ENCODE measurements around the gene ZFAND5.

Gene ZFAND5

GRCh38 chr9:72364679-72365524 is at the start of gene ZFAND5:
TSS of gene ZFAND5 (minus strand) at chr9:72365208. CDS start at chr9:72360778, 4,430 bp downstream.
- peak; percentile 88 for DNase-seq

DNA sequence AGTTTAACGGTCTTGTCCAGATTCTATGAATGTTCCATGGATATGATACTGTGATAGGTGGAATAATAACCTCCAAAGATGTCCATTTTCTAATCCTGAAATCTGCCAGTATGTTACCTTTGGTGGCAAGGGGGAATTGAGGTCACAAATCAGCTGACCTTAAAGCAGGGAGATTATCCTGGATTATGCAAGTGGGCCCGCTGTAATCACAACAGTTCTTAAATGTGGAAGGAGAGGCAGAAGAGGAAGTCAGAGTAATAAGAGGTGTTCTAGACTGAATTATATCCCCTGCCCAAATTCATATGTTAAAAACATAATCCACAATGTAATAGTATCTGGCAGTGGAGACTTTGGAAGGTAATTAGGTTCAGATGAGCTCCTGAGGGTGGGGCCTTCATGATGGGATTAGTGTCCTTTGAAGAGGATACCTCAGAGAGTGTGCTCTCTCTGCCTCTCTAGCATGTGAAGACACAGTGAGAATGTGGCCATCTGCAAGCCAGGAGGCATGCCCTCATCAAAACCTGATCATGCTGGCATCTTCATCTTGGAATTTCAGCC is 47.6 kb upstream of the ZFAND5 start:
- no peak for DNase-seq

GRCh38 chr9:72410214-72410613 is 45.2 kb upstream of the ZFAND5 start:
- no peak for DNase-seq

DNA sequence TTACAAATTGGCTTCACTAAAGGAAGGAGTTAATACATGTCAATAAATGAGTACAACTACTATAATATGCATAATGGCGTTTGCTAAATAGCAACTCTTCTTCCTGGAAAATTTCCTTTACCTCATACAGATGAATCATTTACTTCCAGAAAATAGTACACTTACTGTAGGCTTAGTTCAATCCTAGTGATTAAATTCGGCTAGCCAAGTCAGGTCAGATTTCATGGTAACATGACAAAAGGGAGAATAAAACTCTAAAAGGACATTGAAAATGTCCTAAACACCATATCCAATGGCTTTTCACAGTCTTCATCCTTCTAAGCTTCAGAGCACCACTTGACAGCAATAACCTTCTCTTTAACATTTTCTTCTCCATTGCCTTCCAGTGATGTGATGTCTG is 42.1 kb upstream of the ZFAND5 start:
- no peak for DNase-seq

- DNase-seq = no peak
Measured at GRCh38 chr9:72402744-72403143, 37.7 kb upstream of the ZFAND5 start.

DNA sequence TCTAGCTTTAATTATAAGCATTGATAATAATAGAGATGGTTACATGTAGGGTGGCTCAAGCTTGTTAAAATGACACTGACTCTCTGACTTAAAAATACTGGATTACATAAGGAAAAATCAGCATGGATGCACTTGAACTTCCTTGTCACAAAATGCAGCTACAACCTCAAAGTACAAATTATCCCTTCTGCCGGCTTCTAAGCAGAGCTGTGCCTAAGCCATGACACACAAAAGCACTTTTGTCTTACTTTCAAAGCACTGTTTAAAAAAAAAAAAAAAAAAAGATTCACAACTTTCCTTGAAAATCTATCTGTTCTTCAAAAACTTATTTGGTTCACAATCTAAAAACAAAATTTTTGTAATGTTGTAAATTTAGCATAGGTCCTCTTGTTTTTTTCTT is 36.4 kb upstream of the ZFAND5 start:
- DNase-seq = no peak

DNA sequence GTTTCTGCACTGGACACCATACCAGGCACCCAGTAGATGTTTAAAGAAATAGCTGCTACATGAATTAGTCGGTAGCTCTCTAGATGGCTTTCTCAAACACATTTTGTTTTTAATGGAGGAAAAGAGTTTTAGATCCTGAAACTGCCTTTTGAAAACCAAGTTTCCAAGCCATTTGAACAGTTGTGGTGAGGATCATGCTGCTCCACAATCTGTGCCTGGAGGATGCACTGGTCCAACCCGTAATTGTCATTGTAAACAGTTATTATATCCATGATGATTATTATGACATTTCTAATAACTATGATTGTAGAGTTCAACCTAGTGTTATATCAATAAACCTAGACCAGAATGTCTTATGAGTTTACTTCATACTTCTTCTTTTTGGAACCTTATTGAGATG is 35.9 kb upstream of the ZFAND5 start:
- DNase-seq = no peak

DNA sequence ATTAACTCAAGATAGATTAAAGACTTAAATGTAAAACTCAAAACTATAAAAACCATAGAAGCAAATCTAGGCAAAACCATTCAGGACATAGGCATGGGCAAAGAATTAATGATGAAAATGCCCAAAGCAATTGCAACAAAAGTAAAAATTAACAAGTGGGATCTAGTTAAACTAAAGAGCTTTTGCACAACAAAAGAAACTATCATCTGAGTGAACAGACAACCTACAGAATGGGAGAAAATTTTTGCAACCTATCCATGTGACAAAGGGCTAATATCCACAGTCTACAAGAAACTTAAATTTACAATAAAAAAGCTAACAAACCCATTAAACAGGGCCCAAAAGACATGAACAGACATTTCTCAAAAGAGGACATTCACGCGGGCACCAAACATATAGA is 34.4 kb upstream of the ZFAND5 start:
- no peak for DNase-seq

DNA sequence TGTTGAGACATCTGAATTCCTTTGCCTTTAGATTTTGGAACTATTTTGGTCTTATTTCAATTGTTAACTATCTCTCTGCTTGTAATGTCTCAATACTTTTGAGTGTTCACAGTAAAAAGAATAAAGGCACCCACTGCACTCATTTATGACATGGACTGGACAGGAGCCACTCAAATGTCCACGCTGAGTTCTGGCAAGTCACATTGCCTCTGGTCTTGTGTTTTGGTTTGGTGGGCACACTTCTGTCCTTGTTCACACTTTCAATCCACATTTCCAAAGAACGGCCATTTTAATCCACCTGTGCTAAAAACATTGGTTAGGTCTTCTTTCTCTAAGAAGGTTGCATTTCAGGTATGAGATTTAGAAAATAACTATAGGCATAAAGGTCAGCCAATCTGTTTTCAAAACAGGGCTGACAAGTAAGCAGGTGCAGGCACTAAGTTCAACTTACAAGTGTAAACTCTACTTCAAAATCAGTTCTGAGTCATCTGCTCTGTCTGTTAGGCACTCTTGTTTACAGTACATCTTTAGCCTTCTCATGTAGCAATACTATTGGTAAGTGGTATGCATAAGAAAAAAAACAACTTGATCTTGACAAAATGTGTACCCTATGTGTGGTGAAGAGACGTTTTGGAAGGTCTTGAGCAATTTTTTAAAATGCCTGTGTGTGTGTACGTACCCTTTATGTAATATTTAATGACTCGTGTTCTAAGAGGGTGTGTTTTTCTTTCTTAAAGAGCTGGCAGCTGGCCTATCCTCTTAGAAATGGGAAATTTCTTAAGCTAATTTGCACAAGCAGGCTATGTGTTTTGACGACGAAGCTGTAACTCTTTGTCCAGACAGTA is 31.5 kb upstream of the ZFAND5 start:
- no peak for DNase-seq

GRCh38 chr9:72394066-72394465 is 29.1 kb upstream of the ZFAND5 start:
- DNase-seq = no peak

DNA sequence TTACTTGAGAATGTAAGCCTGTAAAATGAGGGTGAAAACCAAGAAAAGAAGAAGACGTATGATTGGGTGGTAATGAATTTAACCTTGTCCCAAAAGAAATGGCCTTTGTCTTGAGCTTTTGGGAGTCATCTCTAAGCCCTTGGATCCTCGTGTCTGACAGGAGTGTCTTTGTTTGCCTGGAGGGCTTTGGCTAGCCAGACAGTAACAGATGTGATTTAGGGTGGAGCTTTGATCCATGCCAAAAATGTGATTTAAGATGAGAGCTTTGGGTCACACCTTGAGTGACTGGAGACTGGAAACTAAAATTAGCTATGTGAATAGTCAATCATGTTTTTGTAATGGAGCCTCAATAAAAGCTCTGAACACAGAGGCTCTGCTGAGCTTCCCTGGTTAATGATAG is 25.9 kb upstream of the ZFAND5 start:
- no peak for DNase-seq

DNA sequence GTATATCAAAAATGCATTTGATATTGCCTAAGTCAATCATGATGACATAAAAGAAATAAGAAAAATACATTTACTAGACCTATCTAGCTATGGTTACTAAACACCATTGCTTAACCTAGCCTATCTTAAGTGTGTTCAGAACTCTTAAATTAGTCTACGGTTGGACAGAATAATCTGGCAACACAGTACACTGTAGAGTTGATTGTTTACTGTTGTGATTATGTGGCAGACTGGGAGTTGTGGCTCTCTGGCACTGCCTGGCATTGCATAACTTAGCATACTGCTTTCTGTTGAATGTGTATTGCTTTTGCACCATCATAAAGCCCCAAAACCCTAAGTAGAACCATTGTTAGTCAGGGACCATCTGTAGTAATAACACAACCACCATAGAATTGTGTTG is 21.2 kb upstream of the ZFAND5 start:
- no peak for DNase-seq

DNA sequence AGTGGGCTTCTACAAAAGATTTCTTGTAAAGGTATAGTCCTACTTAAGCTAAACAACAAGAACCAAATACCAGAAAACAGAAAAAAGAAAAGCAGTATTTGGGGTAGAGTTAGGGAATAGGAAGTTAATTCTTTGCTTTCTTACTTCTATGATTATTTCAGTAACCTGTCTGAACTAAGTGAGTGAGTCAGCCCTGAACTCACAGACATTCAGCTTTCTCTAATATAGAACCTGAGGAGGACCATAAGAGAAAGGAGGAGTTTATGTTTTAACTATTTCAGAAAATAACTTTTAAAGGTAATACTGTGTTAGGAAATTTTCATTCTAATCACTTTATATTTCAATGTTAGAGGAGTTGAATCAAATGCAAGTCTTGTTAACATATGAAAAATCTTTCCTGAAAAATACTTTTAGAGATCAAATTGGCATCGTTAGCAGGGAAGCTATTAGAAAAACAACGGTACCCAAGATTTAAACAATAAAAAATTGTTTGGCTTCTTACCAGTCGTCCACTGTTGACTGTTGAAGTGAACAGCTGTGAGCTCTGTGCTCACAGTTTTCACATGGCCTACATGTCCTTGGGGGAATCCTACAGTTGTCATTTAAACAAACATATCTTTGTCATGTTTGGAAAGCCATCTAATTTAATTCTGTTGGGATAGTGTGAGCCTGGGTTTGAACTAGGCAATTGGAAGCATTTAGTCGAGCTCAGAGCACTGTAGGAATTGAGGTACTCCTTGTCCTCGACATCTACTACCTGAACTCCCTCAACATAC is 19.9 kb upstream of the ZFAND5 start:
- DNase-seq = no peak

GRCh38 chr9:72383978-72384709 is 19.1 kb upstream of the ZFAND5 start:
- no peak for DNase-seq

- no peak for DNase-seq
Measured at GRCh38 chr9:72382405-72382804, 17.4 kb upstream of the ZFAND5 start.

GRCh38 chr9:72377041-72377440 is 12.0 kb upstream of the ZFAND5 start:
- no peak for DNase-seq

- DNase-seq = no peak
Measured at GRCh38 chr9:72371151-72371550, 6.1 kb upstream of the ZFAND5 start.

GRCh38 chr9:72365525-72366256 is 683 bp upstream of the ZFAND5 start:
- peak; percentile 36 for DNase-seq

GRCh38 chr9:72363908-72364678 is 915 bp downstream of the ZFAND5 start:
- DNase-seq = no peak

DNA sequence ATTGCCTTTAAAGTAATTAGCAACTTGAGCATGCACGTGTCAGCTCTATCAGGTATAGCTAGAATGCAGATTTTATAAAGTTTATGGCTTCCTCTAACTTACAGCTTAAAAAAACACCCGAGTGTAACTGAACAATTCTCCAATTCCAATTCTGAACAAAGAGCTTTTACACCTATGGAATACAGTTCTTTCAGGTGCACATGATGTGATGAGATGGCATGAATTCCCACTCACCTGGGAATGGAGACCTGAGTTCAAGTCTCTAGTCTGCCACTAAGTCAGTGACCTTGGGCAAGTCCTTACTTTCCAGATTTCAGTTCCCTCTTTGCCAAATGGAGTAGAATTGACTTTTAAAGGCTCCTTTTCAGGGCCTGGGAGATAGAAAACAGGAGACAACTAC is 1.8 kb downstream of the ZFAND5 start:
- DNase-seq = no peak

DNA sequence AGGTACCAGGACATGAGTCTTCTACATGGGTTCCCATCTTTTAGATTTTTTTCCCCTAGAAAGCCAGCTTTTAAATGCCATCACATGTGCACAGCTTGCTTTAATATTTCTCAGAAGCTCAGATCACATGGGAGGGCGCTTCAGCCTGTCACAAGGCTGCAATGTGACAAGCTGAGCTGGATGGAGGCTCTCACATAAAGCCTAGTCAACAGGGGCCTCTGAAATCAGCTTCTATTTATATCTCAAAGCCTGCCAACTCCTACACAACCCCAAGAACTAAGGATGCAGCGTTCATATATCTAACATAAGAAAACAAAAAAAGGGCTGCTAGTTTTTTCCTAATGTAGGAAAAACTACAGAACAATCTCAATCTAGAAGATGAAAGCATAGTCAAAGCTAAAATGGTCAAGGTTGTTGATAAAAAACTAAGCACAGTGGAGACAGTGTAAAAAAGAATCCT is 2.3 kb downstream of the ZFAND5 start:
- DNase-seq = no peak

Measured in NCI-H446 treated with DMSO at 0.1 percent for 48 hours (cell line).